GM18907 (cell line): ENCODE data around the gene WASF1.
"Not testable (repeated sequence)": the region's sequence is repeated elsewhere in the genome, so short reads cannot be mapped to it uniquely, and the experiment has no call there.

ENCODE experiments used
- ATAC-seq: cut with Tn5 transposase; IDR thresholded peaks from one replicate; pipeline ENCODE4 v1.9.1; 2021; ENCODE audit warnings: mild to moderate bottlenecking, moderate library complexity; ENCODE audit not compliant: unreplicated experiment

WASF1 gene

DNA sequence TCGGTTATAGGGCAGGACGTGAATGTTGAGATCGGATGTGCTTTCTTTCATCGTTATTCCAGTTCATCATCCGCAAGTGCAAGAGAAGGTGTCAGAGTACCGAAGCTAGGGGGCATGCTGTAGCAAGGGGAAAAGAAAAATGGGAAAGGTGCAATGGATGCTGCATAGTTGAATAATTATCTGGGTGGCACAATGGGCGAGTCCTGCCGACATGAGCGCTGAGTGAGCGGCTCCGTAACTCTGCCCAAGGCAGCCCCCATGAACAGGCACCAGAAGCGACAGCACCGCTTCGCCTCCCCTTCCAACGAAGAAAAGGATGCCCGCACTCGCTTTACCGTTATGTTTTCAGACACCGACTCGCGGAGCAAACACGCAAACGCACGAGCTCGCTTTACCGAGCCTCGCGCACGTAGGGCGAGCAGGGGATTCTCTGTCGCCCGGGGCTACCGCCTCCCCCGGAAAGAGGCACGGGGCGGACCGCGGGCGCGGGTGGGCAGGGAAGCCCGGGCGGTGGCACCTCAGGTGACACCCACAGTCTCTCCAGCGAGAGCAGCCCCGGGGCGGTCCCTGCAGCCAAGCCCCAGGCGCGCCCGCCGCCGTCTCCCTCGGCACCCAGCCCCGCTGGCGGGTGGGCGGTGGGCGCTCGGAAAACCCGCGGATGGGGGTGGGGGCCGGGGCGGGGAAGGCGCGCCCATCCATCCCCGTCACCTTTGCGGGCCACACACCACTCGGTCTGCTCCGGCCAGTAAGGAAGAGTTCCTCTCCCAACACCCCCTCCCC, 654 bp downstream of the WASF1 start:
- peak; percentile 26 for ATAC-seq

DNA sequence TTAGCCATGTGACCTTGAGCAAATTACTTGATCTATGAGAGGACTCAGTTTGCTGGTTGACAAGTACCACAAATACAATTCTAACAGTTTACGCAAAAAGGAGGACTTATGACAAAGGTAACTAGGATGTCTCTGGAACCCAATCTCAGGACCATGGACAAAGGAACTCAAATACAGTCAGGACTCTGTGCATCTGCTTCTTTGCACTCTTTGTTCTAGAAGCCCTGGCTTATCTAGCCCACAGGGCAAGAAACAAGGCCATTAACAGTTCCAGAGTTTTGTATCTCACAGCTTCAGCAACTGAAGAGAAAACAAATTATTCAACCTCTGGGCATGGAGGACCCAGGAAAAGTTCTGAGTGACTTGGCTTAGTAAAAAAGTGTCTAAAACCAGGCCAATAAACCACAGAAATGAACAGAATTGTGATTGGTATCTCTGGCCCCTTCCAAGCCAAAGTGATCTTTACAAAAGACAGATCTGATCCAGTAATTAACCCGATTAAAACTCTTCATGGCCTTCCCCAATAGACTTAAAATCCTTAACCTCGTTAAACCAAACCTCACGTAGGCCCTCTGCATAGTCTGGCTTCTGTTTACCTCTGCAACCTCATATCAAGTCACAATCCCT, 5.9 kb downstream of the WASF1 start:
- no peak for ATAC-seq

GRCh38 chr6:110170081-110170480, 9.4 kb downstream of the WASF1 start:
- ATAC-seq, result no peak

- ATAC-seq, result no peak
Measured at GRCh38 chr6:110158479-110158878, 21.0 kb downstream of the WASF1 start.

DNA sequence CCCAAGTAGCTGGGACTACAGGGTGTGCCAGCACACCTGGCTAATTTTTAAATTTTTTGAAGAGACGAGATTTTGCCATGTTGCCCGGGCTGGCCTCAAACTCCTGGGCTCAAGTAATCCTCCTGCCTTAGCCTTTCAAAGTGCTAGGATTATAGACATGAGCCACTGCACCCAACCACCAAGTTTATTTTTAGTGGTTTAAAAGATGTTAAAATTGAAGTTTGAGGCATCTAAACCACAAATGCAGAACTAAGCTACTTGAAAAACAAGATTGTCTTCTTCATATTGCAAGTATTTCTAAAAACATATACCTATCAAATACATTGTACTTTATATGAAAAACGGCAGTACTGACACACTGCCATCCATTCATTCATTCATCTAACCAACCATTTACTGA, 31.6 kb downstream of the WASF1 start:
- ATAC-seq, result no peak

DNA sequence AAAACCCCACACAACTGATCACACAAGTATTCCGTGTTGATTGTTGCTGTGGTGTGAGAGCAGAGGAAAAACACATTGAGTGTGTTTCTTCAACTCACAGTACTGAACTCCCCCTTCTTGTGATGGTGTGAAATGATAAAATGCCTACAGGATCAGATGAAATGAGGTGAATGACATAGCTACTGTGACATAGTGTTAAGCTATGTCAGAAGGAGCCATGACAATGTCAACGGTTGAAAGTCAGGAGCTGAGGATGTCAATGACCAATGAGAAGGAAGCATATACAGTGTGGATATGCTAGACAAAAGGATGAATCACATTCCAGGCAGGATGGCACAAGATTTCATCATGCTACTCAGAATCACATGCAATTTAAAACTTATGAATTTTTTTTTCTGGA, 38.8 kb downstream of the WASF1 start:
- ATAC-seq, result no peak

GRCh38 chr6:110139052-110139451, 40.4 kb downstream of the WASF1 start:
- no peak for ATAC-seq

DNA sequence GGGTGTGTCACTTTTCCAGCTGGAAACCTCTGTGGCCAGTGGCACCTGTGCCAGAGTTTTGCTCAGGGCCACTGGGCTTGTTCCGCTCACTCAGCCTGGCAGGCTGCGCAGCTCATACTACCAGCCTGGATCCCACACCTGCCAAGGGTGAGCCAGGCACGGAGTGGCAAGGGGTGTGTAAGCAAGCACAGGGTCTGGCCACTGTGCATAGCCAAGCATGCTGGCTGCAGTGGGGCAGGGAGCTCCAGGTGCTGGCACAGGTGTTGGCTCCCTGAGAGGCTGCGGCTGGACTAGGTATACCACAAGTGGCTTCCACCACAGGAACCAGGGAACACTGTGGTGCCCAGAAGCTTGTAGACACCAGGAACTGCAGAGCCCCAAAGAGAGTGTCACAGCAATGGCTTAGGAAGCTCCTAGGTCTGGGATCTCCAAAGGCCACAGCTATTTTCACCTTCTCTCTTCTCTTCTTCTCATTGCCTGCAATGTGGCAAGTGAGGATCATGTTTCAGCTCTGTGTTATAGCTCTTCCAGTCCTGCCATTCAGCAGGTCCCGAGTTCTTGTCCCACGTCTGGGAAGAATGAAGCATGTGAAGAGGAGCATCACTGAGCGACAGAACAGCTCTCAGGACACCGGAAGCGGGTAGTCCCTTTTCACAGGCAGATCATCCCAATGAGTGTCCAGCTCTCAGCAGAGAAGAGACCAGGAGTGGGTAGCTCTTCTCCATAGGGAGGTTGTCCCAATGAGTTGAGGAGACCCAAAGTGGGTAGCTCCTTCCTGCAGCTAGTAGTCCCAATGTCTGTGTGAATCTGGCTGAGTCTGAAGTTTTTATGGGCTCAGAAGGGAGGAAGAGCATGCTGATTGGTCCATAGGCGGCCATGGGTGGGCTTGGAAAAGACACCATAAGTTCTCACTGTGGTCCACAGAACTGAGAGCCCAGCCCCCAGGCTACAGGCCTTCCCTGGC, 41.3 kb downstream of the WASF1 start:
- no peak for ATAC-seq

- ATAC-seq, result no peak
Measured at GRCh38 chr6:110130362-110130761, 49.1 kb downstream of the WASF1 start.

DNA sequence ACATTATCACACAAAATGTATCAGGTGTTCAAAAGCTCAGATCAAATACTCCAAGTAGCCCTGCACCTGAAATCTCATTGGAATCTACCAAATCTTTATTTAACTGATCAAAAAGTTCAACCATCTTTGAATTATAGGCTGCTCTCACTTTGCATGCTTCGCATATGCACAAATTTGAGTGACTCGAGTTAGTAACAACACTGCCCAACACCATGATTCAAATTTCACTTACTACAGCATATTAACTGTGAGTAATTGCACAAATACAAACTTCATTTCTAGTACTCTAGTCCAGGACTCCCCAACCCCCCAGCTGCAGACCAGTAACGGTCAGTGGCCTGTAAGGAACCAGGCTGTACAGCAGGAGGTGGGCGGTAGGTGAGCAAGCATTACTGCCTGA, 51.1 kb downstream of the WASF1 start:
- ATAC-seq, result no peak

DNA sequence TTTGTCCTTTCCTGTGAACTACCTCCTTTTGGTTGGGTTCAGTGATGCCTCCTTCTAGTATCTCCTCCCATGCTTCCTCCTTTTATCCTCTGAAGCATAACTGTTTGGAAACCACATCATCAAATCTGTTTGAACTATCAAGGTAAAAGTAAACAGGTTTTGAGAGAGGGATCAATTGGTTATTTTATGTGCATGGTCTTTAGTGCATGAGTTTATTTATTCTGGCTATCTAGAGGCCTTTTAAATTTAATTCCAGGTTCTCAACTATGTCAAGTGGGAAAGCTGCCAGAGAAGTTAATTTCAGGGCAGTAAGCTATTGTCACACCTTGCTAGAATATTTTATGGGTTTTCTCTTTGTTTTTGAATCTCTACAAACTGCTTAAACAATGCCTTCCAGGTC, 54.1 kb downstream of the WASF1 start:
- no peak for ATAC-seq

DNA sequence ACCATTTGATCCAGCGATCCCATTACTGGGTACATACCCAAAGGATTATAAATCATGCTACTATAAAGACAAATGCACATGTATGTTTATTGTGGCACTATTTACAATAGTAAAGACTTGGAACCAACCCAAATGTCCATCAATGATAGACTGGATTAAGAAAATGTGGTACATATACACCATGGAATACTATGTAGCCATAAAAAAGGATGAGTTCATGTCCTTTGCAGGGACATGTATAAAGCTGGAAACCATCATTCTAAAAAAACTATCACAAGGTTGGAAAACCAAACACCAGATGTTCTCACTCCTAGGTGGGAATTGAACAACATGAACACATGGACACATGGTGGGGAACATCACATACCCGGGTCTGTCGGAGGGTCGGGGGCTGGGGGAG, 57.8 kb downstream of the WASF1 start:
- not testable (repeated sequence) for ATAC-seq

GRCh38 chr6:110116258-110116657, 63.2 kb downstream of the WASF1 start:
- ATAC-seq, result no peak

GRCh38 chr6:110114004-110114403, 65.5 kb downstream of the WASF1 start:
- no peak for ATAC-seq

GRCh38 chr6:110105296-110105695, 74.2 kb downstream of the WASF1 start:
- ATAC-seq, result no peak

- no peak for ATAC-seq
Measured at GRCh38 chr6:110103260-110103659, 76.2 kb downstream of the WASF1 start.

- no peak for ATAC-seq
Measured at GRCh38 chr6:110102411-110102810, 77.1 kb downstream of the WASF1 start.

DNA sequence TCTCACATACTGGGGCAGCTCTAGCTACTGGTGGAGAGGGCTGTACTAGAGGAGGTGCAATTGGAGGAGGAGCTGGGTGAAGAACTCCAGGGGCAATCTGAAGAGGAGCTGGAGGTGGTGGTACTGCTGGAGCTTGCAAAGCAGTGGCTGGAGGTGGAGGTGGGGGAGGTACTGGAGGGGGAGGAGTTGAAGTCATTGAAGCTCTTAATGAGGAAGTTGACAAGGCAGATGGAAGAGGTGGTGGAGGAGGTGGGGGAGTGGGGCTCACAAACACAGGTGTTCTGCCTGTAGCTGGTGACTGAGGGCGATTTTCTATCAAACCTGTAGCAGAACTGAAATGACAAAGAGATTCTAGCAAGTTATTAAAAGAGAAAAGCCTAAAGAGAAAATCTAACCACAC, 77.6 kb downstream of the WASF1 start:
- no peak for ATAC-seq

DNA sequence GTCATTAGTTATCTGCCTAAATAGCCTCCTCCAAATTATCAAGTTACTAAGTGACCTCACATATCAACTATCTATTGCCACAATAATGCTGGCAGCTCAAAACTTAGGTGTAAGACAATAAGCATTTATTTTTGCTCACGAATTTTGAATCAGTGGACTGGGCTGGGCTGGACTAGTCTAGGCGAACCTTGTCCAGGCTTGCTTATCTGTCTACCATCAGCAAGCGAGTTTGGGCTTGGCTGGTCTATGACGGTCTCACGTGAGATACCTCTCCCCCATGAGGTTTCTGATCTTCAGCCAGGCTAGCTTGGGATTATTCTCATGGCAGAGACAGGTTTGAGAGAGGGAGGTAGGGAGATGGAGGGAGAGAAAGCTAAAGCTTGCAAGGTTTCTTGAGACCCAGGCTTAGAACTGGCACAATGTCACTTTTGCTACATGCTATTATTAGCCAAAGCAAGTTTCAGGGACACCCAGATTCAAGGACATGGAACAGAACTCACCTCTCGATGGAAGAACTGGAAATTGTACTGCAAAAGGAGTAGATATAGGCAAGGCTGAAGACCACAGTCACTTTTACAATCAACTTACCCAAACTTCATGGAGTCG, 80.9 kb downstream of the WASF1 start:
- no peak for ATAC-seq

DNA sequence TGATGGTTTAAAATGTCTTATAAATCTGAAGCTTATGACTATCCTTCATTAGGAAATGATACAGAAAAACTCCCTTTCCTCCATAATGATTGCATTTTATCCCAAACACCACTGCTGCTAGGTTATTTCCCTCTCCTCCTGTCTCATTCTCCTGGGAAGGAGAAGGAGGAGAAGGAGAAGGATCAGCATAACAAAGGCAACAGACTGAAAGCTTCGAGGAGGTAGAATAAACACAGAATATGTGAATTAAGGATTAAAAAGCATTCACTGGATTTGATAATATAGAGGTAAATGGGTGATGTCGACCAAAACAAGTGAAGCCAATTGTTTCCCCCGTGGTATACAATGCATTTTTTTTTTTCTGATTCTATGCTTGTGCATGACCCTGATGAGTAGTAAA, 82.0 kb downstream of the WASF1 start:
- ATAC-seq, result no peak

DNA sequence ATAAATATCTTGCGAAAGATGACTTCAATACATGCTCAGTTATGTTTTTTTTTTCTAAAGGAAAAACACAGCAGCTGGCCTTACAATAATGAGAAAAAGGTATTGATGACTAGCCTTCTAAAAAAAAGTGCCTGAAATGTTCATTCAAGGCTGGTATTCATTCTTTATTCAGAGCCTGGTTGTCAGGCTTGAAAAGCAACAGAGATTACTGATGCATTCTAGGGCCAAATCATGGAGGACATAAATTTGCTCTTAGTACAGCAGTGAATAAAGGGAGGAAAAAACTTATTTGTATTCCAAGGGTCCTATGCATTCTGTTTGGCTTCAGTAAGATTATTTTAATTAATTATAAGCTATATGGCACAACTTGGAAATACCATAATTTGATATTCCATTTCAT, 83.5 kb downstream of the WASF1 start:
- ATAC-seq, result no peak
